HUDEP-2 (cell line): Measurements from ENCODE around the gene P2RX6.

Experiments used
- DNase-seq, 76 experiments: peaks; one replicate each; lab custom pipeline; 2025; ENCODE audit not compliant: unreplicated experiment in 76 of 76; lab: John Stamatoyannopoulos, UW

Gene P2RX6

GRCh38 chr22:21010426-21011113, 4.4 kb upstream of the P2RX6 start:
- DNase-seq = no peak

- no peak for DNase-seq
Measured at GRCh38 chr22:21012446-21013407, 2.2 kb upstream of the P2RX6 start.

- no peak for DNase-seq
Measured at GRCh38 chr22:21013657-21014201, 1.2 kb upstream of the P2RX6 start.

- DNase-seq = peak in 72 of 76 experiments; percentile 10 to 92 (median 76)
Measured at GRCh38 chr22:21014202-21014725, 701 bp upstream of the P2RX6 start.

- DNase-seq = no peak
Measured at GRCh38 chr22:21015466-21016006, 571 bp downstream of the P2RX6 start.

- DNase-seq = no peak
Measured at GRCh38 chr22:21016644-21017420, 1.9 kb downstream of the P2RX6 start.

- DNase-seq = no peak
Measured at GRCh38 chr22:21018314-21018713, 3.3 kb downstream of the P2RX6 start.

GRCh38 chr22:21020802-21021429, 6.0 kb downstream of the P2RX6 start:
- DNase-seq = peak in 3 of 76 experiments; percentile 11 to 19 (median 12)

- DNase-seq = no peak
Measured at GRCh38 chr22:21022507-21022906, 7.5 kb downstream of the P2RX6 start.

- no peak for DNase-seq
Measured at GRCh38 chr22:21022955-21023614, 8.1 kb downstream of the P2RX6 start.

GRCh38 chr22:21025266-21025665, 10.3 kb downstream of the P2RX6 start:
- DNase-seq = no peak

- DNase-seq = no peak
Measured at GRCh38 chr22:21025763-21026755, 11.1 kb downstream of the P2RX6 start.

- DNase-seq = no peak
Measured at GRCh38 chr22:21026783-21027692, 12.1 kb downstream of the P2RX6 start.

GRCh38 chr22:21028277-21029251, 13.6 kb downstream of the P2RX6 start:
- no peak for DNase-seq

GRCh38 chr22:21029486-21030025, 14.6 kb downstream of the P2RX6 start:
- no peak for DNase-seq

- no peak for DNase-seq
Measured at GRCh38 chr22:21030032-21030431, 15.1 kb downstream of the P2RX6 start.
